SK-N-SH (cell line): ENCODE results near the gene FAT2.
"Not testable (repeated sequence)": the region's sequence is repeated elsewhere in the genome, so short reads cannot be mapped to it uniquely, and the experiment has no call there.

ENCODE experiments used
- CTCF ChIP-seq: fragments of 200-600 bp; sonication (generic); IDR thresholded peaks from 2 replicates; pipeline ENCODE4 v1.6.1; 2017; ENCODE audit warnings: antibody characterized with exemption, mild to moderate bottlenecking, moderate library complexity
- ELF1 ChIP-seq: IDR thresholded peaks from 2 replicates; pipeline ENCODE4 v1.4.0; 2012
- EP300 ChIP-seq, 2 experiments: IDR thresholded peaks; 2 replicates each; pipeline versions ENCODE4 v1.4.0 to v1.6.1; 2012; ENCODE audit warnings: borderline replicate concordance in 1 of 2, low read depth in 1 of 2, low read length in 1 of 2
- EZH2phosphoT487 ChIP-seq: fragments of 200-600 bp; sonication (generic); IDR thresholded peaks from 2 replicates; pipeline ENCODE4 v1.6.1; 2017; ENCODE audit warnings: low read depth, mixed run types, mild to moderate bottlenecking, antibody characterized with exemption, moderate library complexity, borderline replicate concordance
- FOXM1 ChIP-seq: IDR thresholded peaks from 2 replicates; pipeline ENCODE4 v1.4.0; 2012; ENCODE audit warnings: low read depth, mild to moderate bottlenecking
- POLR2AphosphoS5 ChIP-seq: IDR thresholded peaks from 2 replicates; pipeline ENCODE4 v1.6.1; 2012; ENCODE audit warnings: low read depth, low read length
- REST ChIP-seq: IDR thresholded peaks from 2 replicates; pipeline ENCODE4 v1.6.1; 2012; ENCODE audit warnings: mild to moderate bottlenecking, low read depth, low read length, moderate library complexity
- RFX5 ChIP-seq: IDR thresholded peaks from 2 replicates; pipeline ENCODE4 v1.6.1; 2012; ENCODE audit warnings: mild to moderate bottlenecking, improper control_type of control experiment, low read length
- SIN3A ChIP-seq: IDR thresholded peaks from 2 replicates; pipeline ENCODE4 v1.6.1; 2012; ENCODE audit warnings: low read depth, mild to moderate bottlenecking, low read length, moderate library complexity, borderline replicate concordance
- TAF1 ChIP-seq: IDR thresholded peaks from 2 replicates; pipeline ENCODE4 v1.6.1; 2012; ENCODE audit warnings: low read depth, mild to moderate bottlenecking, low read length, moderate library complexity, borderline replicate concordance
- TEAD4 ChIP-seq: IDR thresholded peaks from 2 replicates; pipeline ENCODE4 v1.4.0; 2012; ENCODE audit warnings: mild to moderate bottlenecking, borderline replicate concordance; ENCODE audit not compliant: insufficient read depth
- USF2 ChIP-seq: fragments of 150-350 bp; IDR thresholded peaks from 2 replicates; pipeline ENCODE4 v1.6.1; 2017; ENCODE audit warnings: antibody characterized with exemption, low read length, low read depth, borderline replicate concordance
- YY1 ChIP-seq: IDR thresholded peaks from 2 replicates; pipeline ENCODE4 v1.4.0; 2012; ENCODE audit warnings: low read depth, mild to moderate bottlenecking

GRCh38 chr5:151585344-151585743 is 5.8 kb downstream of the FAT2 start:
- TF ChIP-seq FOXM1; RFX5; CTCF; ELF1; REST; SIN3A; TAF1; POLR2AphosphoS5; EZH2phosphoT487; YY1; USF2; EP300 (IDR thresholded peaks at IDR 0.05; ENCODE audit: borderline replicate concordance in 1 of 2, low read depth in 1 of 2, low read length in 1 of 2); TEAD4: not testable (repeated sequence)
